HepG2 (cell line): ENCODE data around the gene RNF149.

Experiments
- CHD2 ChIP-seq: IDR thresholded peaks from 2 replicates; pipeline ENCODE4 v1.6.1; 2011; ENCODE audit warnings: low read depth, low read length, improper control_type of control experiment
- CTCF ChIP-seq: sonication (generic); formaldehyde crosslinking; IDR thresholded peaks from 2 replicates; pipeline ENCODE4 v1.5.0; 2020; ENCODE audit warnings: mild to moderate bottlenecking, missing genetic modification reagents, moderate library complexity
- FIP1L1 ChIP-seq: fragments of 200-400 bp; formaldehyde crosslinking; IDR thresholded peaks from 2 replicates; pipeline ENCODE4 v1.6.1; 2018; ENCODE audit warnings: low read depth, mild to moderate bottlenecking, low read length, moderate library complexity, borderline replicate concordance; ENCODE audit not compliant: insufficient read depth
- FOSL1 ChIP-seq: sonication (generic); formaldehyde crosslinking; IDR thresholded peaks from 2 replicates; pipeline ENCODE4 v1.9.0; 2021; ENCODE audit warnings: missing genetic modification reagents, borderline replicate concordance
- MXI1 ChIP-seq: IDR thresholded peaks from 3 replicates; pipeline ENCODE4 v1.6.1; 2012; ENCODE audit warnings: low read depth, low read length, inconsistent platforms, borderline replicate concordance
- PAXIP1 ChIP-seq: sonication (generic); formaldehyde crosslinking; conservative IDR thresholded peaks from 2 replicates; pipeline ENCODE4 v1.4.0; 2020; ENCODE audit warnings: mild to moderate bottlenecking, missing genetic modification reagents, moderate library complexity
- POLR2A ChIP-seq, 2 experiments: IDR thresholded peaks; 2 replicates each; pipeline ENCODE4 v1.6.1; 2011; ENCODE audit warnings: low read depth in 2 of 2, low read length in 2 of 2, mild to moderate bottlenecking in 1 of 2, moderate library complexity in 1 of 2; ENCODE audit not compliant: insufficient read depth in 1 of 2
- REST ChIP-seq, 2 experiments: IDR thresholded peaks; 2 replicates each; pipeline ENCODE4 v1.6.1; 2011 to 2012; ENCODE audit warnings: low read length in 2 of 2, borderline replicate concordance in 1 of 2, low read depth in 1 of 2, mild to moderate bottlenecking in 1 of 2, moderate library complexity in 1 of 2
- U2AF2 ChIP-seq: fragments of 200-400 bp; formaldehyde crosslinking; IDR thresholded peaks from 2 replicates; pipeline ENCODE4 v1.6.1; 2017; ENCODE audit warnings: low read depth, mild to moderate bottlenecking, low read length
- ZFY ChIP-seq: sonication (generic); formaldehyde crosslinking; IDR thresholded peaks from 2 replicates; pipeline ENCODE4 v1.4.0; 2020; ENCODE audit warnings: missing genetic modification reagents
- ZNF121 ChIP-seq: sonication (generic); formaldehyde crosslinking; IDR thresholded peaks from 2 replicates; pipeline ENCODE4 v1.5.0; 2020; ENCODE audit warnings: mild to moderate bottlenecking, missing genetic modification reagents
- ZNF546 ChIP-seq: sonication (generic); formaldehyde crosslinking; conservative IDR thresholded peaks from 2 replicates; pipeline ENCODE4 v1.8.1; 2023; ENCODE audit warnings: mild to moderate bottlenecking, missing genetic modification reagents
- ZNF780A ChIP-seq: sonication (generic); formaldehyde crosslinking; IDR thresholded peaks from 2 replicates; pipeline ENCODE4 v1.8.0; 2022; ENCODE audit warnings: mild to moderate bottlenecking, missing genetic modification reagents, moderate library complexity

DNA sequence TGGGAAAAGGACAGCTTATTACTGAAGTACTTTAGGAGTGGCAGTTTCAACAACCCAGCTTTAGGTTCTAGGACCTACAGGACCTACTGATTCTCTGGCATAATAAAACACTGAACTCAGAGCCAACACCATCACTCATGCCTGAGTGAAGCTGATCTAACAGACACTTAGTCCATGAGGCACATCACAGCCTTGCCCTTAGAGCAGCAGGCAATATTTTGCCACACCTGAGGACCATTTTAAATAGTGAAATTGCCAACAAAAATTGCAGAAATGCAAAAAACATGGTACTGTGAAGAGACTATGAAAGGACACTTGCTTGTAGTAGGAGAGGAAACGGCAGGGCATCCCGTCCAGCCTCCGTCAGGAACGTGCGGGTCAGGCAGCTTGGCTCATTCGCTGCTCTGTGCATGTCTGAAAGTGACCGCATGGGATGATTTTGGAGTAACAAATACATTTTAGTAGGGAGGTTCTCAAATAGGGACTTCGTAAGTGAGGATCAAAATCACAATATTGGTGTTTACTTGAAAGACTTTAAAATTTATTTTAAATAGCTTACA lies 37.7 kb downstream of the RNF149 start:
- TF ChIP-seq PAXIP1 (CRISPR knock-in tag): no peak
- TF ChIP-seq MXI1: no peak
- no peak for TF ChIP-seq CTCF (CRISPR knock-in tag)
- TF ChIP-seq U2AF2: no peak
- TF ChIP-seq FIP1L1: no peak
- no peak for TF ChIP-seq ZNF546 (CRISPR knock-in tag)
- no peak for TF ChIP-seq ZNF121 (CRISPR knock-in tag)
- no peak for TF ChIP-seq REST (IDR thresholded peaks at IDR 0.05; ENCODE audit: borderline replicate concordance in 1 of 2, low read depth in 1 of 2, low read length in 2 of 2)
- no peak for TF ChIP-seq FOSL1 (CRISPR knock-in tag)
- TF ChIP-seq POLR2A (IDR thresholded peaks at IDR 0.05; ENCODE audit: insufficient read depth in 1 of 2, low read depth in 2 of 2, low read length in 2 of 2): peak in 1 of 2 experiments; percentile 48; a peak in 1 of 4 replicates
- no peak for TF ChIP-seq CHD2
- TF ChIP-seq ZNF780A (CRISPR knock-in tag): no peak
- TF ChIP-seq ZFY (CRISPR knock-in tag): no peak
